Measurements from ENCODE around the gene CRBN.

CRBN gene

GRCh38 chr3:3110749-3111361 lies 68.6 kb downstream of the CRBN start:
- no peak for DNase-seq (ENCODE audit: low read depth in 2 of 2)

- no peak for DNase-seq (ENCODE audit: low read depth in 2 of 2)
These were observed 69.2 kb downstream of the CRBN start, which contains the start of gene IL5RA for GRCh38 chr3:3110299-3110630. Gene IL5RA (minus strand): TSS chr3:3110374. CDS start chr3:3104984, 5,390 bp downstream.

DNA sequence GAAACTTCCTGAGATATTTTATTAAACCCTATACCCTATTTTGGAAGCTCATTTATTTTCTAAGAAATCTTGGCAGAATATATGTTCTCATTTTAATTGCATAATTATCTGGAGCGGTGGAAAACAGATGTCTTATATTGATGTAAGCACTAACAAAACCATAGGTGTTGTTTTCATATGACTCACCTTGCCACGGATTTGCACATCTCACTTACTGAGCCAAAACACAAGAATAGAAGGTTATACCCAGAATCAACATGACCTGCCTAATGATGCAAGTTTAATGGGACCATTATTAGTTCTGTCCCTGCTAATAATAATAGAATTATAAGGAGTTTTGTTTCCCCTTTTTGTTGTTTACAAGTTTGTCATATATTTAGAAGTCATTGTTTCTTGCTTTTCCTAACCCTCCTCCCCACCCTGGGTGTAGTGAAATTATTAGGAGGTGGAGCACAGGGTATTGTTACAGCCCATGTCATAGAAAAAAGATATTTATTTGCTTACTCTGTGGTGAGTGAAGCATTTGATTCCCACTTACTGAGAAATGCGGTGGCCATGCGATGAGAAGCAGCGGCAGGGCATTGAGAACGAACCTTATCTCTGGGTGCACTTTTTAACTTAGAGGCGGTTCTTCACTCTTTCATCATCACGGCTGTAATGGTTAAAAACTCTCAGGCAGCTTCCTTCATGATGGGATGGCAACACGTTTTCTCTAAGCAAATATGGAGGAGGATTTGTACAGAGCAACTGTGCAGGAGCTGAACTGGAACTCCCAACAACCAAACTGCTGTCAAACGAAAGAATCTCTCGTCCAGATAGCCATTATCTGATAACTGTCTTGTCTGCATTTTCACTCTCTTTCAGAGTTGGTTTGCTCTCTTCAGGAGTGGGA lies 69.8 kb downstream of the CRBN start:
- DNase-seq (ENCODE audit: low read depth in 2 of 2): no peak

DNA sequence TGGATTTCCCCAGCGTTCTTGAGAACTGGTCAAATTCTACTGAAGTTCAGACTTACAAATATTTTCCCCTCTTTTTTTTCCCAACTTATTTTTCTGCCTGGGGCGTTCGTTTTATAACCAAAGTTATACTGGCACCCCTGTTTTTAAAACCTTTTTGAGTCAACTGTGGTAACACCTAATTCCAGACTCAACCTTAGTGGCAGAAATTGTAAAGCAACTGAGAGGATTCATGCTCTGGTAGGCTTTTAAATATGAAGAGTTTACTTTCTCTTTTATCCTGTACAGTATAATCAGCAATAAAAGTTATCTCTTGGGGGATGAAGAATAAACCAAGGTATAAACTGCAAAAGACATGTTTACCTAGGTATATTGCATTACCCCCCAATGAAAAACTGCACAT lies 71.6 kb downstream of the CRBN start:
- no peak for DNase-seq (ENCODE audit: low read depth in 2 of 2)

DNA sequence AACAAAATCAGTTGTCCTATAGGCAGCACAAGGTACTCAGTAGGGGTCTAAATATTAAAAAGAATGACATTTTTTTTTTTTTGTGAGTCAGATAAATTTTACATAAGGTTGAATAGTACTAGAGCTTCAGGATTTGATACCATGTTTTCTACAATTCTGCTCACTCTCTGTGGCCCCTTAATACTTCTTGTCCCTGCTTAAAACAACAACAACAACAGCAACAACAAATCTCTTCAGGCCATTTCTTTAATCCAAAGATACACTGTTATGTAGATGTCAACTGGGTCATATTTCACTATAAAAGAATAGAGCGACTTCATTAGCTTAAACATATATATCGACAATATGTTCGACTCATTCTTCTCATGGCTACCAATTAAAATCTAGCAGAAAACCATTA lies 72.3 kb downstream of the CRBN start:
- no peak for DNase-seq (ENCODE audit: low read depth in 2 of 2)

- no peak for DNase-seq (ENCODE audit: low read depth in 2 of 2)
These were observed 73.7 kb downstream of the CRBN start for GRCh38 chr3:3105815-3106214.

- no peak for DNase-seq (ENCODE audit: low read depth in 2 of 2)
These were observed 74.2 kb downstream of the CRBN start for GRCh38 chr3:3105246-3105645.

DNA sequence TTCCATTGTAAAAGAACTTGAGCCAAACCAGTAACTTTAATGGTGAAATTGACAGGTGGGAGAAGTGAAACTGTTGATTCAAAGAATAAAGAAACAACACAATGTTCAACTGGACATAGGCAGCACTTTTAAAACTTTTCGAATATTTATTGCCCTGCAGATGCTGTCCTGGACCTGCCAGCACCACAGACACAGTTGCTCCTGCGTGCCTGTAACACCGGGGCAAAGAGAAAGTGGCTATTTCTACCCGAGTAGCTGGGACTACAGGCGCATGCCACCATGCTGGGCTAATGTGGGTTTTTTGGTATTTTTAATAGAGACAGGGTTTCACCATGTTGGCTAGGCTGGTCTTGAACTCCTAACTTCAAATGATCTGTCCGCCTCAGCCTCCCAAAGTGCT lies 76.7 kb downstream of the CRBN start:
- no peak for DNase-seq (ENCODE audit: low read depth in 2 of 2)

DNA sequence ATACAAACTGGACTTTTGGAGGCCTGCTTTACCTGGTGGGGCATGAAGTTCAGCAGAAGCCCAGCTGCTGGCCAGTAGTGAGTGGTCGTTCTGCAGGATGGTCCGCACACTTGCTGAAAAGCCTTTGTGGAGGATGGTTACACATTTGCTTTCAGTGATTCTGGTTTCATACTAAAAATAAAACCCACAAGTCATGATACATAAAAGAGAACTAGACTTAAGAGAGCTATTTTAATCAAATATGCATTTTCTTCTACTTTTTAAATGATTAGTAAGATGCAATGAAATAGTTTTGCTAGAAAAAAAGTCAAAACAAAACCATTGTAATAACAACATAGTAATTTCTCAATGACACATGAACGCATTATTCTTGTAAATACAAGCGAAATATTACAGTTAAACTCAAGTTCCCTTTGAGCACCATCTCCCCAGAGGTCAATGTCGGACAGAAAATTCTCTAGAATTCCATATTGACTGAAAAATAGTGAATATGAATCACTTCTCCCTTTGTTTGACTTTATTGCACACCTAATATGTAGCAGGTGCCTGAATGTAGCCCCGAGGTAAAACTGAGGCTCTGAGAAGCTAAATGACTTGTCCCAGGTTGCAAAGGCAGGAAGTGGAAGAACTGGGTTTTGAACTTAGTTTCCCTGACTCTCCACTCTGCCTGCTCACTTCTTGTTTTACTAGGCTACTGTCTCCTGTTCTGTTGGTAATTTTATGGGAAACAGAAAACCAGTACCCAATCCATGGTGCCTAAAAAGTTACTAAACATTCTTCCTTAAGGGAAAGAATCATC lies 77.6 kb downstream of the CRBN start:
- DNase-seq (ENCODE audit: low read depth in 2 of 2): no peak

Data from activated CD8-positive, alpha-beta memory T cell treated with anti-CD3 and anti-CD28 coated beads for 4 hours (primary cell).